ENCODE measurements around the gene GALNT17.

- TF ChIP-seq, protein P1, sequence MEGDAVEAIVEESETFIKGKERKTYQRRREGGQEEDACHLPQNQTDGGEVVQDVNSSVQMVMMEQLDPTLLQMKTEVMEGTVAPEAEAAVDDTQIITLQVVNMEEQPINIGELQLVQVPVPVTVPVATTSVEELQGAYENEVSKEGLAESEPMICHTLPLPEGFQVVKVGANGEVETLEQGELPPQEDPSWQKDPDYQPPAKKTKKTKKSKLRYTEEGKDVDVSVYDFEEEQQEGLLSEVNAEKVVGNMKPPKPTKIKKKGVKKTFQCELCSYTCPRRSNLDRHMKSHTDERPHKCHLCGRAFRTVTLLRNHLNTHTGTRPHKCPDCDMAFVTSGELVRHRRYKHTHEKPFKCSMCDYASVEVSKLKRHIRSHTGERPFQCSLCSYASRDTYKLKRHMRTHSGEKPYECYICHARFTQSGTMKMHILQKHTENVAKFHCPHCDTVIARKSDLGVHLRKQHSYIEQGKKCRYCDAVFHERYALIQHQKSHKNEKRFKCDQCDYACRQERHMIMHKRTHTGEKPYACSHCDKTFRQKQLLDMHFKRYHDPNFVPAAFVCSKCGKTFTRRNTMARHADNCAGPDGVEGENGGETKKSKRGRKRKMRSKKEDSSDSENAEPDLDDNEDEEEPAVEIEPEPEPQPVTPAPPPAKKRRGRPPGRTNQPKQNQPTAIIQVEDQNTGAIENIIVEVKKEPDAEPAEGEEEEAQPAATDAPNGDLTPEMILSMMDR (IDR thresholded peaks at IDR 0.05) = no peak
- no peak for TF ChIP-seq POLR2A (IDR thresholded peaks at IDR 0.05)
Measured at GRCh38 chr7:71633551-71634008, 501.6 kb downstream of the GALNT17 start.

Measured in uterus (tissue), 2 donors.